ENCODE measurements around the gene SLC27A2. TPM values are rescaled to one million over a fixed set of nuclear protein-coding genes. Genes with fewer than 3 reads are reported as not detected.

The SLC27A2 gene
- total RNA-seq, 4 donors from 2014 or later: 0.29 to 0.69 (median 0.46) TPM; not detected in 1

GRCh38 chr15:50148362-50148963 lies 33.5 kb upstream of the SLC27A2 start:
- in situ Hi-C loops (cut with MboI; ENCODE audit: low sequenced_read_pairs in 4 of 4): loop anchor here in 3 of 4 donors (10.0 to 25.0 kb wide), 4 partner anchors 911 to 1286 kb away; no protein-coding TSS in a partner anchor
- no peak for TF ChIP-seq CTCF (IDR thresholded peaks at IDR 0.05 in 4 of 5, conservative IDR thresholded peaks at IDR 0.05 in 1 of 5)
- no peak for TF ChIP-seq POLR2A (IDR thresholded peaks at IDR 0.05)

GRCh38 chr15:50149090-50149489 lies 32.9 kb upstream of the SLC27A2 start:
- no peak overlapping the region for H3K4me3 ChIP-seq
- no peak for TF ChIP-seq POLR2A (IDR thresholded peaks at IDR 0.05)
- TF ChIP-seq CTCF (IDR thresholded peaks at IDR 0.05 in 4 of 5, conservative IDR thresholded peaks at IDR 0.05 in 1 of 5): no peak
- intact Hi-C loops (cut with DNase I; ENCODE audit: low total_unique reads): loop anchor here (5.0 kb wide), 2 partner anchors 758 to 912 kb away; partner anchors contain the start of gene AP4E1
- ATAC-seq: no peak
- in situ Hi-C loops (cut with MboI; ENCODE audit: low sequenced_read_pairs in 4 of 4): loop anchor here in 3 of 4 donors (10.0 to 25.0 kb wide), 4 partner anchors 912 to 1287 kb away; no protein-coding TSS in a partner anchor
- H3K27me3 ChIP-seq: no peaks in the 10 kb centered on the region
- no peaks in the 10 kb centered on the region for H3K4me1 ChIP-seq
- no peak for DNase-seq
- H3K9me3 ChIP-seq: no peaks in the 10 kb centered on the region
- H3K36me3 ChIP-seq: no peaks in the 10 kb centered on the region
- H3K27ac ChIP-seq: no peak overlapping the region

More at GRCh38 chr15:50148362-50148963, 33.5 kb upstream of the SLC27A2 start:
- H3K27ac ChIP-seq: no peak overlapping the region
- H3K27me3 ChIP-seq: no peaks in the 10 kb centered on the region
- no peaks in the 10 kb centered on the region for H3K4me1 ChIP-seq
- intact Hi-C loops (cut with DNase I; ENCODE audit: low total_unique reads): loop anchor here (5.0 kb wide), 2 partner anchors 759 to 911 kb away; partner anchors contain the start of gene AP4E1
- DNase-seq (no peak), ATAC-seq (no peak)
- no peaks in the 10 kb centered on the region for H3K36me3 ChIP-seq
- no peak overlapping the region for H3K4me3 ChIP-seq
- H3K9me3 ChIP-seq: no peaks in the 10 kb centered on the region

DNA sequence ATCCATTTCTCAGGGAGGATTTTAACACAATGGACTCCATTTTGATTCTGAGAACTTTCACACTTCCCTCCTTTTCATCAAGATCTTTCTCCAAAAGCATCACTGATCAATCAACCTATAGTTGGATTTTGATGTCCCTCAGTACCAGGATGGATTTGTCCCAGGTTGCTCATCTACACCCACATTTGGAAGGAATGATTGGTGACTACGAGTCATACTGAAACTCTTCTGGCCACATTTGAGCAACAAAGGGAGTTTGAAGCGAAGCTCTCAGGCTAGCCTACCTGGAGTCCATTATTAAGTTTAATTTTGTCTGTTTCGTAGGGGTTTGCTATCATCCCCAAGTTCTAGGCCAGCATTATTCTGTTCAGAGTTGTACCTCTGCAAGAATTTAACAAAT lies 31.6 kb upstream of the SLC27A2 start:
- Histone ChIP-seq H3K4me3 (no peak overlapping the region), H3K27me3 (no peaks in the 10 kb centered on the region), H3K27ac (no peak overlapping the region), H3K36me3 (no peaks in the 10 kb centered on the region), H3K9me3 (no peaks in the 10 kb centered on the region), H3K4me1 (no peaks in the 10 kb centered on the region)
- ATAC-seq: no peak
- intact Hi-C loops (cut with DNase I; ENCODE audit: low total_unique reads): no loop called here
- TF ChIP-seq POLR2A (IDR thresholded peaks at IDR 0.05) (no peak), CTCF (IDR thresholded peaks at IDR 0.05 in 4 of 5, conservative IDR thresholded peaks at IDR 0.05 in 1 of 5) (no peak)
- DNase-seq: no peak
- in situ Hi-C loops (cut with MboI; ENCODE audit: low sequenced_read_pairs in 4 of 4): no loop called here

- Histone ChIP-seq H3K27ac (no peak overlapping the region), H3K36me3 (no peaks in the 10 kb centered on the region), H3K27me3 (no peaks in the 10 kb centered on the region), H3K4me1 (no peaks in the 10 kb centered on the region), H3K4me3 (no peak overlapping the region), H3K9me3 (no peaks in the 10 kb centered on the region)
- intact Hi-C loops (cut with DNase I; ENCODE audit: low total_unique reads): no loop called here
- in situ Hi-C loops (cut with MboI; ENCODE audit: low sequenced_read_pairs in 4 of 4): no loop called here
- DNase-seq (no peak), ATAC-seq (no peak)
- TF ChIP-seq POLR2A (IDR thresholded peaks at IDR 0.05) (no peak), CTCF (IDR thresholded peaks at IDR 0.05 in 4 of 5, conservative IDR thresholded peaks at IDR 0.05 in 1 of 5) (no peak)
Observed at GRCh38 chr15:50150851-50151250, 31.1 kb upstream of the SLC27A2 start.
